Measurements from ENCODE around the gene TPSAB1.

TPSAB1 gene

DNA sequence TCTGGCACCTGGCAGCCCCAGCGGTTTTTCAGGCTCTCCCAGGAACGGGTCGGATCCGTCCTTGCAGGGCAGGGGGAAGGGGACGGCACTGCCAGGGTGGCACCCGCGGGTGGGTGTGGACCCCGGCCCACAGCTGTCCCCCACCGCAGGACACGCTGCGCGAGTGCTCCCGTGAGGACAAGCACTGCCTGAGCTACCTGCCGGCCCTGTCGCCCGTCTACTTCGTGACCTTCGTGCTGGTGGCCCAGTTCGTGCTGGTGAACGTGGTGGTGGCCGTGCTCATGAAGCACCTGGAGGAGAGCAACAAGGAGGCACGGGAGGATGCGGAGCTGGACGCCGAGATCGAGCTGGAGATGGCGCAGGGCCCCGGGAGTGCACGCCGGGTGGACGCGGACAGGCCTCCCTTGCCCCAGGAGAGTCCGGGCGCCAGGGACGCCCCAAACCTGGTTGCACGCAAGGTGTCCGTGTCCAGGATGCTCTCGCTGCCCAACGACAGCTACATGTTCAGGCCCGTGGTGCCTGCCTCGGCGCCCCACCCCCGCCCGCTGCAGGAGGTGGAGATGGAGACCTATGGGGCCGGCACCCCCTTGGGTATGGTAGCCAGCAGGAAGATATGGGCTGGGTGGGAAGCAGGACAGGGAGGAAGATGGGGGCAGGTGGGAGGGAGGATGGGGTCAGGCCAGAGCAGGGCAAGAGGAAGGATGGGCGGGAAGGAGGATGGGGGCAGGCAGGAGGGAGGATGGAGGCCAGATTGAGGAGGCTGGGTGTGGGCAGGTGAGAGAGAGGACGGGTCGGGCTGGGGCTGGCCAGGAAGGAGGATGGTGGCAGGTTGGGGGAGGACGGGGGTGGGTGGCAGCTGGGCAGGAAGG is 22.2 kb upstream of the TPSAB1 start:
- TF ChIP-seq, protein P1, sequence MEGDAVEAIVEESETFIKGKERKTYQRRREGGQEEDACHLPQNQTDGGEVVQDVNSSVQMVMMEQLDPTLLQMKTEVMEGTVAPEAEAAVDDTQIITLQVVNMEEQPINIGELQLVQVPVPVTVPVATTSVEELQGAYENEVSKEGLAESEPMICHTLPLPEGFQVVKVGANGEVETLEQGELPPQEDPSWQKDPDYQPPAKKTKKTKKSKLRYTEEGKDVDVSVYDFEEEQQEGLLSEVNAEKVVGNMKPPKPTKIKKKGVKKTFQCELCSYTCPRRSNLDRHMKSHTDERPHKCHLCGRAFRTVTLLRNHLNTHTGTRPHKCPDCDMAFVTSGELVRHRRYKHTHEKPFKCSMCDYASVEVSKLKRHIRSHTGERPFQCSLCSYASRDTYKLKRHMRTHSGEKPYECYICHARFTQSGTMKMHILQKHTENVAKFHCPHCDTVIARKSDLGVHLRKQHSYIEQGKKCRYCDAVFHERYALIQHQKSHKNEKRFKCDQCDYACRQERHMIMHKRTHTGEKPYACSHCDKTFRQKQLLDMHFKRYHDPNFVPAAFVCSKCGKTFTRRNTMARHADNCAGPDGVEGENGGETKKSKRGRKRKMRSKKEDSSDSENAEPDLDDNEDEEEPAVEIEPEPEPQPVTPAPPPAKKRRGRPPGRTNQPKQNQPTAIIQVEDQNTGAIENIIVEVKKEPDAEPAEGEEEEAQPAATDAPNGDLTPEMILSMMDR (IDR thresholded peaks at IDR 0.05; ENCODE audit: insufficient read depth, low read length, missing control alignments) = no peak
- H3K4me3 ChIP-seq (ENCODE audit: low read depth, low read length) = no peak overlapping the region
- ChIA-PET CTCF (no interaction called here), POLR2A (no interaction called here)
- DNase-seq (ENCODE audit: low read depth, low spot score) = no peak

GRCh38 chr16:1218930-1219611 is 21.4 kb upstream of the TPSAB1 start:
- H3K4me3 ChIP-seq (ENCODE audit: low read depth, low read length) = no peak overlapping the region
- TF ChIP-seq, protein P1 (IDR thresholded peaks at IDR 0.05; ENCODE audit: insufficient read depth, low read length, missing control alignments) = no peak
- no peak for DNase-seq (ENCODE audit: low read depth, low spot score)
- ChIA-PET POLR2A (interaction anchor here (0.5 kb wide), 1 partner anchor 582 kb away, joined by 3 read pairs; no protein-coding TSS in a partner anchor), CTCF (no interaction called here)

GRCh38 chr16:1220098-1220728 is 20.3 kb upstream of the TPSAB1 start:
- TF ChIP-seq, protein P1 (IDR thresholded peaks at IDR 0.05; ENCODE audit: insufficient read depth, low read length, missing control alignments) = no peak
- no peak overlapping the region for H3K4me3 ChIP-seq (ENCODE audit: low read depth, low read length)
- no peak for DNase-seq (ENCODE audit: low read depth, low spot score)
- ChIA-PET POLR2A (no interaction called here), CTCF (no interaction called here)

GRCh38 chr16:1220841-1221627 is 19.5 kb upstream of the TPSAB1 start:
- H3K4me3 ChIP-seq (ENCODE audit: low read depth, low read length) = no peak overlapping the region
- TF ChIP-seq, protein P1 (IDR thresholded peaks at IDR 0.05; ENCODE audit: insufficient read depth, low read length, missing control alignments) = no peak
- POLR2A ChIA-PET = no interaction called here
- no peak for DNase-seq (ENCODE audit: low read depth, low spot score)
- CTCF ChIA-PET = no interaction called here

- TF ChIP-seq, protein P1 (IDR thresholded peaks at IDR 0.05; ENCODE audit: insufficient read depth, low read length, missing control alignments) = no peak
- ChIA-PET POLR2A (no interaction called here), CTCF (no interaction called here)
- H3K4me3 ChIP-seq (ENCODE audit: low read depth, low read length) = no peak overlapping the region
- DNase-seq (ENCODE audit: low read depth, low spot score) = no peak
Measured at GRCh38 chr16:1221628-1222552, 18.6 kb upstream of the TPSAB1 start.
